Gastroesophageal sphincter (tissue), 4 donors: ENCODE data around the gene TMEM117. TPM values are rescaled to one million over a fixed set of nuclear protein-coding genes. Genes with fewer than 3 reads are reported as not detected.

Source experiments
- ATAC-seq: fragments of 150-250 bp; one replicate; pipeline ENCODE4 v1.9.1; 2016; ENCODE audit warnings: mild to moderate bottlenecking, moderate library complexity
- H3K27ac ChIP-seq, 4 donors: fragments of 200-600 bp; sonication (generic) in 3 of 4; 1 replicate in 3 of 4; 2 replicates in 1 of 4; pipeline ENCODE4 v1.5.1; 2016 to 2019
- H3K27me3 ChIP-seq: fragments of 200-600 bp; sonication (generic); one replicate; pipeline ENCODE4 v1.5.1; 2019
- H3K36me3 ChIP-seq, 2 donors: fragments of 200-600 bp; sonication (generic); one replicate each; pipeline ENCODE4 v1.5.1; 2019; ENCODE audit warnings: control low read depth in 1 of 2
- H3K4me1 ChIP-seq, 3 donors: fragments of 200-600 bp; sonication (generic); 1 replicate in 2 of 3; 2 replicates in 1 of 3; pipeline ENCODE4 v1.5.1; 2016 to 2019; ENCODE audit warnings: control low read depth in 2 of 3
- H3K4me3 ChIP-seq, 2 donors: fragments of 200-600 bp; sonication (generic); one replicate each; pipeline ENCODE4 v1.5.1; 2019; ENCODE audit warnings: mild to moderate bottlenecking in 1 of 2, moderate library complexity in 1 of 2
- H3K9me3 ChIP-seq, 3 donors: fragments of 200-600 bp; sonication (generic); one replicate each; pipeline ENCODE4 v1.5.1; 2017 to 2019; ENCODE audit warnings: control low read depth in 2 of 3
- CTCF ChIP-seq, 4 experiments: fragments of 200-600 bp in 2 of 4; fragments of 450-650 bp in 2 of 4; sonication (generic) in 1 of 4; IDR thresholded peaks; one replicate each; pipeline ENCODE4 v1.5.1; 2017 to 2019; ENCODE audit warnings: antibody characterized with exemption in 4 of 4, mild to moderate bottlenecking in 2 of 4, moderate library complexity in 2 of 4
- EP300 ChIP-seq: sonication (generic); formaldehyde crosslinking; IDR thresholded peaks from one replicate; pipeline ENCODE4 v1.6.1; 2017; ENCODE audit warnings: antibody characterized with exemption, mild to moderate bottlenecking
- POLR2A ChIP-seq, 2 donors: fragments of 450-650 bp; IDR thresholded peaks; one replicate each; pipeline ENCODE4 v1.6.1; 2017; ENCODE audit warnings: antibody characterized with exemption in 2 of 2, mild to moderate bottlenecking in 2 of 2, moderate library complexity in 1 of 2
- POLR2AphosphoS5 ChIP-seq: sonication (generic); formaldehyde crosslinking; IDR thresholded peaks from one replicate; pipeline ENCODE4 v1.6.1; 2017; ENCODE audit warnings: antibody characterized with exemption
- WGBS, 2 donors: methylation state at CpG; one replicate each; pipeline ENCODE4 v1.1.5; 2018; ENCODE audit warnings: low coverage in 1 of 2; 5-methylcytosine and 5-hydroxymethylcytosine counted together
- total RNA-seq, 4 donors: library from RNA; depleted of rRNA; stranded (reverse); fragments of >200 nt; gene quantifications; one replicate each; pipeline ENCODE4 v1.1.0, GENCODE V29; 2016

The TMEM117 gene
- total RNA-seq, 4 donors from 2014 or later, result 7.8 to 21.5 (median 12.3) TPM

- no peaks in the 10 kb centered on the region for H3K36me3 ChIP-seq
- H3K27me3 ChIP-seq, result no peaks in the 10 kb centered on the region
- no peak for ATAC-seq
- H3K4me3 ChIP-seq, result no peak overlapping the region
- H3K27ac ChIP-seq, result no peak overlapping the region
- H3K4me1 ChIP-seq, result no peaks in the 10 kb centered on the region
- WGBS, 2 donors, result 100% methylated on average over 1 of the region's 1 CpG
- H3K9me3 ChIP-seq, result no peaks in the 10 kb centered on the region
- no peak for TF ChIP-seq POLR2A (IDR thresholded peaks at IDR 0.05)
- no peak for TF ChIP-seq CTCF (IDR thresholded peaks at IDR 0.05)
- TF ChIP-seq EP300, result no peak
- no peak for TF ChIP-seq POLR2AphosphoS5
Measured at GRCh38 chr12:44088647-44089046, 252.8 kb downstream of the TMEM117 start.

DNA sequence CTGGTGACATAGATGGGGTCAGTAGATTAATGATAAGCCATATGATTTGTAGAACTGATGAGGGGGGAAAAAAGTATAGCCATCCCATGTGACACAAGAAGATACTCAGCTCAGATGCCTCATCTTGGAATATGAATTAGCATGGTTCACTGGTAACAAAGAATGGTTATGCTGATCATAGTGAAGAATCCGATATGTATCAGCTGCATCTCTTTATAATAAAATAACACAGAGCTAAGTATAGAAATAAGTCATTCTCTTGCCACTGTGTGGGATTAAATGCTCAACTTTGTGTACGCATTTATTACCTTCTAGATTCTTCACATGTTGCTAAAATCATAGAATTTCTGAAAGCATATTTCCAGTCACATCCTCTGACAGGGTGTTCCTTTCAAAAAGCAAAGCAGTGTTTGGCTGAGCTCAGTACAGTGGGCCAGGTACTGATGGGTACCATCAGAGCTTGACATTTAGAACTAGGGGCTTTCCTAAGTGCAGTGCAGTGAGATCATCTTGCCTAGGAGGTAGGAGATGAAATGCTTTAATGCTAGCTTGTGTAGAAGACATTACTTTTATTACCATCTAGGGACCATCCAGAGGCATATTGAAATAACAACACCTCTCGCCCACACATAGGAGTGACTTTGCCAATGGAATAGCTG lies 256.2 kb downstream of the TMEM117 start:
- Histone ChIP-seq H3K9me3 (no peaks in the 10 kb centered on the region), H3K4me1 (no peaks in the 10 kb centered on the region), H3K27ac (no peak overlapping the region), H3K4me3 (no peak overlapping the region), H3K36me3 (no peaks in the 10 kb centered on the region), H3K27me3 (no peaks in the 10 kb centered on the region)
- 63 to 80% methylated on average over 2 to 3 of the region's 3 CpGs for WGBS, 2 donors
- TF ChIP-seq CTCF (IDR thresholded peaks at IDR 0.05) (no peak), EP300 (no peak), POLR2AphosphoS5 (no peak), POLR2A (IDR thresholded peaks at IDR 0.05) (no peak)
- ATAC-seq, result no peak

GRCh38 chr12:44098786-44099185 lies 262.9 kb downstream of the TMEM117 start:
- Histone ChIP-seq H3K4me3 (no peak overlapping the region), H3K27me3 (no peaks in the 10 kb centered on the region), H3K9me3 (no peaks in the 10 kb centered on the region), H3K4me1 (no peaks in the 10 kb centered on the region), H3K36me3 (no peaks in the 10 kb centered on the region), H3K27ac (no peak overlapping the region)
- WGBS, 2 donors, result 33 to 43% methylated on average over 1 of the region's 1 CpG
- ATAC-seq, result no peak
- no peak for TF ChIP-seq POLR2AphosphoS5
- TF ChIP-seq POLR2A (IDR thresholded peaks at IDR 0.05), result no peak
- no peak for TF ChIP-seq EP300
- no peak for TF ChIP-seq CTCF (IDR thresholded peaks at IDR 0.05)

DNA sequence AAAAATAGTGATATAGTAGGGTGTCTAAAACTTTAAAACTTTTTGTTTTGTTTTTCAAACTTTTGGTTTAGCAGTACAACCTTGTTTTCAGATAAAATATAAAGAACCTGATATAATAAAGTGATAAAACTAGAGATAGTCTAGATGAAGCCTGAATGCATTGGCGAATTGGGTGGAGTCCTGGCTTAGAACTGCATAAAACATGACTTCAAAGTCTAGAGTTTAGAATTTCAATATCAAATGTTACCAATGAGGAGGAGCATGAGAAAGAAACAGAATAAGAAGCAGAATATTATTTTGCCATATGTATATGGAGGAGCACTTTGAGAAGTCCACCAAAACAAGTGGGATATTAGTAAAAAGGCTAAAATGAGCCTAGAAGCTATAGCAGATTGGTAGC lies 263.6 kb downstream of the TMEM117 start:
- no peak for TF ChIP-seq EP300
- no peak for TF ChIP-seq CTCF (IDR thresholded peaks at IDR 0.05)
- no peak for TF ChIP-seq POLR2AphosphoS5
- TF ChIP-seq POLR2A (IDR thresholded peaks at IDR 0.05), result no peak
- H3K27ac ChIP-seq, result no peak overlapping the region
- H3K36me3 ChIP-seq, result no peaks in the 10 kb centered on the region
- H3K4me1 ChIP-seq, result no peaks in the 10 kb centered on the region
- no peaks in the 10 kb centered on the region for H3K9me3 ChIP-seq
- no peak overlapping the region for H3K4me3 ChIP-seq
- H3K27me3 ChIP-seq, result no peaks in the 10 kb centered on the region
- ATAC-seq, result no peak
- 83 to 100% methylated on average over 1 of the region's 1 CpG for WGBS, 2 donors

DNA sequence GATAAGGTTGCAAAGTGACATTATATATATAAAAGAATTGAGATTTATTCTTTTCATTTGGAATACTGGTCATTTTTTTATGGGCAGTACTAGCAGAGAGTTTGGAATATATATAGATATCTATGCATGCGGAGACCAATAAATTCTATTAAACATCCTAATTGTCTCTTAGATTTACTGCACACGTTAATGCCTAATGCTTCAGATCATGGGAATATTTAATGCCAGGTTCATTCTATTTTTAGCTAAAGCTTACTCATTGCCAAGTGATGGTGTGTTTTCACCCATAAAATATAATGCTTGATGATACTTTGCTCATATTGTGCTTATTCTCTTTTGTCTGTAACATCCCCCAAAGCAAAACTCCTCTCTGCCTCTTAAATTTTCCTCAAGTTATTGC lies 264.4 kb downstream of the TMEM117 start:
- Histone ChIP-seq H3K27ac (no peak overlapping the region), H3K4me1 (no peaks in the 10 kb centered on the region), H3K27me3 (no peaks in the 10 kb centered on the region), H3K4me3 (no peak overlapping the region), H3K9me3 (no peaks in the 10 kb centered on the region), H3K36me3 (no peaks in the 10 kb centered on the region)
- TF ChIP-seq EP300 (no peak), POLR2A (IDR thresholded peaks at IDR 0.05) (no peak), CTCF (IDR thresholded peaks at IDR 0.05) (no peak), POLR2AphosphoS5 (no peak)
- no peak for ATAC-seq
- 64 to 72% methylated on average over 2 of the region's 2 CpGs for WGBS, 2 donors
